Measurements from ENCODE around the gene METTL25B.

GRCh38 chr1:156754219-156754618, 25.9 kb downstream of the METTL25B start:
- TF ChIP-seq CTCF (IDR thresholded peaks at IDR 0.05) (no peak), POLR2A (IDR thresholded peaks at IDR 0.05) (no peak)

Measured in sigmoid colon (tissue), 3 donors.